CD4-positive, alpha-beta T cell treated with Interleukin-15 for 1 hour (primary cell): ENCODE data around the gene WDR13.
"Not testable (repeated sequence)": the region's sequence is repeated elsewhere in the genome, so short reads cannot be mapped to it uniquely, and the experiment has no call there.

Source experiments
- DNase-seq: peaks from one replicate; pipeline ENCODE4 v3.0.0-alpha.2; 2020

WDR13 gene

DNA sequence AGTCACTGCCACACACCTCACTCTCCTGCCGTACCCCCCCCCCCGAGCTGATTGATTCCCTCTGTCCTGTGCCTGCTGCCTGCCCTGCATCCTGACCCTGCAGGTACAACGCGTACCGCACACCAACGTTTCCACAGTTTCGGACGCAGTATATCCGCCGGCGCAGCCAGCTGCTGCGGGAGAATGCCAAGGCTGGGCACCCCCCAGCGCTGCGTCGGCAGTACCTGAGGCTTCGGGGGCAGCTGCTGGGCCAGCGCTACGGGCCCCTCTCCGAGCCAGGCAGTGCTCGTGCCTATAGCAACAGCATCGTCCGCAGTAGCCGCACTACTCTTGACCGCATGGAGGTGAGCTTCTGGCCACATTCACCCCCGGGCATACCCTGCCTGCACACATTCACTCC, 1.3 kb downstream of the WDR13 start:
- no peak for DNase-seq

GRCh38 chrX:48599341-48599740, 2.0 kb downstream of the WDR13 start:
- no peak for DNase-seq

GRCh38 chrX:48600226-48600625, 2.9 kb downstream of the WDR13 start:
- no peak for DNase-seq

- no peak for DNase-seq
These were observed 4.6 kb downstream of the WDR13 start for GRCh38 chrX:48601741-48602394.

- DNase-seq, result no peak
These were observed 7.4 kb downstream of the WDR13 start for GRCh38 chrX:48604701-48605100.

GRCh38 chrX:48606091-48606490, 8.8 kb downstream of the WDR13 start:
- DNase-seq, result no peak

GRCh38 chrX:48611703-48612102, 14.4 kb downstream of the WDR13 start:
- DNase-seq, result no peak

GRCh38 chrX:48613502-48614160, 16.3 kb downstream of the WDR13 start:
- no peak for DNase-seq

GRCh38 chrX:48616576-48616975, 19.3 kb downstream of the WDR13 start:
- DNase-seq, result no peak

DNA sequence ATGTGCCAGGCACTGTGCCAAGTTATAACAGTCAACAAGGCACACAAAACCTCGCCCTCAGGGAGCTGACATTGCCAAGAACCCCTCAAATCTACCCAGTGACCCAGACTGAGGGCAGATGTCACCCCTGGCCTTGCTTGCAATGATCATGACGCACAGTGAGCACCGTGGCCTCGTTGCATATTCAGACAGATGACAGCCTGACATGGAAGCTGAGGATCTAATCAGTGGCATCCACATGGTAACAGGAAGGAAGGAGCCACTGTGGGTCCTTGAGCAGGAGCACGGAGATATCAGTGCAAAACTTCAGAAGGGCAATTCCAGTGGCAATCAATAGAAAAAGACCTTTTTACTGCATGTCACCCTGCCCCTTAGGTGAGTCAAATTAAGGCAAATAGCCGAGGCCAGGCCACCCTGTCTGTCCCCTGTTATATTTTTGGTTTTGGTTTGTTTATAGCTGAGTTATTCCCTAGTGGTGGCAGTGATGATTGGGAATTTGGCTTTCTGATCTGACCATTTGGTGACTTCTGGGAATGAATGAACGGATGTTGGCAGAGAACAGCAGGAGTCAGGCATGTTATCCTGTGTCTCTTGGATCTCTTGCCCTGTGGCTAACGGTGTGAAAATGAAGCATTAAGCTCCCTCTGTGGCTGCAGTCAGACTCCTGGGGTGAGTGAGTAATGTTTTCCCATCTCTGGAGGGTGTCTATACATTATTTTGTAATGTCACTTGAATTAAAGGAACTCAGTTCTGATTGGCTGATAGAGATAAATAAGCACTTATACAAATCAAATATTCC, 20.4 kb downstream of the WDR13 start:
- no peak for DNase-seq

DNA sequence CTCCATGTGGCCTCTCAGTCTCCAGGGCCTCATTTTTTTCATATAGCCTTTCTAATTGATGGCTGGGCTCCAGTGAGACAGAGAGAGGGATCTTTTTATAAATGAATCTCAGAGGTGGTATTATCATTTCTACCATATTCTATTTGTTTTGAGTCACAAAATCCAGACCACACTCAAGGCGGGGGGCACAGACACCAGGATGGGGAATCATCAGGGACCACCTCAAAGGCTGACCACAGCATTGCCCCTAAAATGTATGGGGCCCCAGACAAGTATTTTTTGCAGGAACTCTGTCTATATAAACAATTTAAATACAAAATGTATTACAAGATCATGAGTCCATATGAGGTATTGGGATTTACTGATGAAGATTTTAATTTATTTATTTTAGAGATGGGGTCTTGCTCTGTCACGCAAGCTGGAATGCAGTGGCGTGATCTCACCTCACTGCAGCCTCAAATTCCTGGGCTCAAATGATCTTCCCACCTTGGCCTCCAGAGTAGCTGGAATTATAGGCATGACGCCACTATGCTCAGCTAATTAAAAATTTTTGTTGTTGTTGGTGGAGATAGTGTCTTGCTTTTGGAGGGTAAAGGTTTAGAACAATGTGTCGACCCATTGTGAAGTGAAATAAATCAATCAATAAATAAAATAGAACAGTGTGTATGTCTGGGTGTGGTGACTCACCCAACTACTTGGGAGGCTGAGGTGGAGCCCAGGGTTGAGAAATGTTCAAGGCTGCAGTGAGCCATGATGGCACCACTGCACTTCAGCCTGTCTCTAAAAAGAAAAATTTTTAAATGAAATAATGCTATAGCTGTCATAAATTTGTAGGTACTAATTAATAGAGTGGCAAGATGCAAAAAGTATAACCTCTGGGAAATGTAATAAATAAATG, 29.4 kb downstream of the WDR13 start:
- DNase-seq, result no peak

- DNase-seq, result peak; percentile 84
These were observed 34.2 kb downstream of the WDR13 start for GRCh38 chrX:48631376-48632090.

- no peak for DNase-seq
These were observed 34.9 kb downstream of the WDR13 start for GRCh38 chrX:48632207-48632606.

DNA sequence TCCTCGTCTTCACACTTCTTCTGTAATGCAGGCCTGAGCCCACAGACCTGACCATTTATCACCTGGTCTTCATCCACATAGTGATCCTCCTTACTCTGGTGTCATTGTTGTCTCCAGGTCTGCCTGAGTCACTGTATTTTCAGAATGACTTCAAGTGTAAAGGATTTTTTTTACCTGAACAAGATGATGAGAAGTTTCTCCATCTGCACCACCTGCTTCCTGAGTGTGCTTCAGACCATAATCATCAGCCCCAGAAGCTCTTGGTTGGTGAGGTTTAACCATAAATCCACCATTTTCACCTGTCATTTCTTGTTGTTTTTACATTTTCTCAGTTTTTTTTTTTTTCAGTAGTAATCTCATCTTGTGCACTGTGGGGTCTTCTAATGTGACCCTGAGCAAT, 39.0 kb downstream of the WDR13 start:
- DNase-seq, result no peak

DNA sequence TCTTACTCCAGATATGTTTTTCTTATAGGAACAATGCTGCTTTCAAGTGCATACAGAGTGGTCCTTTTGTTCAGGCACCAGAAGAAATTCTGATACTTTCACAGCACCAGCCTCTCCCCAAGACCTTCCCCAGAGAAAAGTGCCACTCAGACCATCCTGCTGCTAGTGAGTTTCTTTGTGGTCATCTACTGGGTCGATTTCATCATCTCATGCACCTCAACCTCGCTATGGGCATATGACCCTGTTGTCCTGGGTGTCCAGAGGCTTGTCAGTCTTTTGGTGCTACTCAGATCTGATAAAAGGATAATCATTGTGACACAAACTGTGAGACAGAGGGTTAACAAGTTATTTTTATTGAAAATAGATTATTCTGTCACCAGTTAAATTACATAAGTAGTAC, 39.5 kb downstream of the WDR13 start:
- no peak for DNase-seq

- no peak for DNase-seq
These were observed 48.4 kb downstream of the WDR13 start for GRCh38 chrX:48645669-48646068.

DNA sequence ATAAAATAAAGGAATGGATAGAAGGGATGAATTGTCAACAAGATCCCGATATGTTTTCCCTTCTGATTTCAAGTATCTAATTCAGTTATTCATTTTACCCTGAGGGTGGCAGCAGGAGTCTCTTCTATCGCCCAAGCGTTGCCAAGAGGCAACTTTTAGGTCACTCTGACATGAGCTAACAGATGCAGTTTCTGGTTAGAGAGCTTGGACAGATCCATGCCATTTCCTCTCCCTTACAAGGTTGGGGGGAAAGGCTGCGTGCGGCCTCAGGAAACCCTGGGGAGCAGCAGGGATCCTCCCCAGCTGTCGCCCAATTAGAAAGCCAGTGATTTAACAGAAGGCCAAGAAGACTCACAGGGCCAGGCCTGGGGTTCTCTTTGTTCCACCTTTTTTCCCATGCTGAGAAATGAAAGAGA, 51.1 kb downstream of the WDR13 start:
- peak; percentile 41 for DNase-seq

- no peak for DNase-seq
These were observed 51.8 kb downstream of the WDR13 start for GRCh38 chrX:48649102-48649501.

DNA sequence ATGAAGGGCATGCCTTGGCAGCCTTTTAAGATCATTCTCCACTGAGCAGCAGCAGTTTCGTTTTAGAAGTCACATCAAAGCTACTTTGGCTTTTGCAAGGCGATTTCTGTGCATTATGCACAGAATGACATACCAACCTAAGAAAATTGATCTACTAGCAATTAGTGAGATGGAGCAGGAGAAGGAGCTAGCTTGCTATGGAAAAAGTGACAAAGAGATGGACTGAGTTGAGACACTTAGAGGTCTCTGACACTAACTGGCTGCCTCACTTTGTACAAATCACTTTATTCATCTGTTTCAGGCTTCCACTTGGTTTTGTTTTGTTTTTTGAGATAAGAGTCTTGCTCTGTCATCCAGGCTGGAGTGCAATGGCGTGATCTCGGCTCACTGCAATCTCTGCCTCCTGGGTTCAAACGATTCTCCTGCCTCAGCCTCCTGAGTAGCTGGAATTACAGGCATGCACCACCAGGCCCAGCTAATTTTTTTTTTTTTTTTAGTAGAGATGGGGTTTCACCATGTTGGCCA, 54.8 kb downstream of the WDR13 start:
- not testable (repeated sequence) for DNase-seq

DNA sequence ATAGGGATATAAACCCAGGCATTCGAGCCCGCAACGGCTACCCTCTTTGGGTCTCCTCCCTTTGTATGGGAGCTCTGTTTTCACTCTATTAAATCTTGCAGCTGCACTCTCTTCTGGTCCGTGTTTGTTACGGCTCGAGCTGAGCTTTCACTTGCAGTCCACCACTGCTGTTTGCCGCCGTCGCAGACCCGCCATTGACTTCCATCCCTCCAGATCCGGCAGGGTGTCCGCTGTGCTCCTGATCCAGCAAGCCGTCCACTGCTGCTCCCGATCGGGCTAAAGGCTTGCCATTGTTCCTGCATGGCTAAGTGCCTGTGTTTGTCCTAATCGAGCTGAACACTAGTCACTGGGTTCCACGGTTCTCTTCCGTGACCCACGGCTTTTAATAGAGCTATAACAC, 57.5 kb downstream of the WDR13 start:
- DNase-seq, result not testable (repeated sequence)
